HG03097 (cell line): ENCODE results near the gene HS3ST5.
"Not testable (repeated sequence)": the region's sequence is repeated elsewhere in the genome, so short reads cannot be mapped to it uniquely, and the experiment has no call there.

ENCODE experiments used
- ATAC-seq: cut with Tn5 transposase; IDR thresholded peaks from one replicate; pipeline ENCODE4 v1.9.1; 2021; ENCODE audit not compliant: unreplicated experiment, low FRiP score

The HS3ST5 gene

DNA sequence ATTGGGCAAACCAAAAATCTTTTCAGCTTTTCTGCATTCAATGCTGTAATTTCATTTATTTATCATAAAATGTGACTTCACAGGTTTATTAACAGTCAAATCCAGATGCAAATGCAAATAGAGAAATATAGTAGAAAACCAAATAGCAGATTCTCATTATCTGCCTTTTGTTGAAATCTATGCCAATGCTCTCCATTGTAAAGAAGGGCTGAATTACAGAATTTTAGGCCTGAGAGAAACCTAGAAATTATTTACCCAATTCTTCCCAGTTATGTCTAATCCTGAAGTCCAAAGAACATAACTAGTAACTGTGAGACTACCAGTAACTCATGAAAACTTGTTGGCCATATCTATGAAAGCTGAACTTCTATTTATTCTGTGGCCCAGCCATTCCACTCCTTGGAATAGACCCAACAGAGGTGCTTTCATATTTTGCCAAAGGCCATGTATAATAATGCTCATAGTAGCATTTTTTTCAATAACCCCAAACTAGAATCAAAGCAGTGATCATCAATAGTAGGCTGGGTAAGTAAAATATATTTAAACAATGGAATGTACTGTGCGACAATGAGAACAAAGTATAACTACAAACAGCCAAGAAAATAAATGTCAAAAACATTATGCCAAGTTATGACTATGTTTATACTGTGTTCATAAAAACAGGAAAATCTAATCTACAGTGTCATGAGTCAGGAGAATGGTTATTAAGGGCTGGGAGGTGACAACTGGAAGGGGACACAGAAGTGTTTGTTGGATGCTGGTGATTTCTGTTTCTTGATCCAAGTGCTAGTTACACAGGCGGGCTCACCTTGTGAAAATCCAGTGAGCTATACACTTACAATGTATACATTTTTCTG is 183.8 kb downstream of the HS3ST5 start:
- no peak for ATAC-seq

DNA sequence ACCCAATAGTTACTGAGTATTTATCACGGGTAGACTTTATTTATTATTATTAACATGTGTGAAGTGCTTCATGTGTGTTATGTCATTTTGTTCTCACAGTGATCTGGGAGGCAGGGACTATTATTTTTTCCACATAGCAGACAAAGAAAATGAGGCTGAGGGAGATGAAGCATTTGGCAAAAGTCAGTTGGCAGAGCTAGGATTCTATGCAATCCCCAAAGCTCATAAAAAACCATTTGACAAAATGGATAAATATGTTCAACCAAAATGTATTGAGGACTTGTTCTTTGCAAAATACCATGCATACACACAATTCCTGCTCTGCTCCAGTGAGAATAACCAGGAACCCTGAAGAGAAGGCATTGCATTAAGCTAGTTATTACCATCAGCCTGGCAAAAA is 184.4 kb downstream of the HS3ST5 start:
- ATAC-seq, result no peak

DNA sequence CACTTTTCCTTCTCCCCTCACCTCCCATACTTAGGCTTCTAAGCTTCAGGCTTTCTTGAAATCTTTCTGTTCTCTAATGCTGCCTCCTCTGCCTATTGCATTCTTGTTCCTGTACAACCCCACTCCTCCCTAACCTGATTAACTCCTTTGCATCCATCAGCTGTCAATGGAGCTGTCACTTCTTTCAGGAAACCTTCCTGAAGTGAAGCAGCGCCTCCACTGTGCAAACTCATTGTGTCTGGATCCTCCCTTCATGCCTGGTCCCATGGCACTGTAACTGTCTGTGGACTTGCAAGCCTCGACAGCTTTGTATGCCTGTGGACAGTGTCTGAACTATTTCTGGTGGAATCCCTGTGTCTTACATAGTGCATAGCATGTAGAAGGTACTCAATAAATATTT is 185.0 kb downstream of the HS3ST5 start:
- ATAC-seq, result no peak

DNA sequence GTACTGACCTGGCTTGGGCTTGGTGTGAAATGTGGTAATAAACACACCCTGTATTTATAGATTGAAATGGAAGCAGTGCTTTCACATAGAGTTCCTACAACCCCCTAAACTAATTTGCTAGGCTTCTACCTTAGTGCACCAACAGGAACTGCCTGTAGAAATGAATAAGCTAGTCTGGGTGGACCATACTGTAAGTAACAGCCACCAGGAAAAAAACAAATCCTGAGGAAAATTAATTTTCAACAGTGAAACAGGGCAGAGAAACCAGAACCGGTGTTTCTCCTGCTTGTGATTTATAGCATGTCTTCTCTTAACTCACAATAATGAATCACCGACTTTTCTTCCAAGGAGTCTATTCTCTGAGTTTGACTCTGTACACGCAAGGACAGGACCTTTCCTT is 187.1 kb downstream of the HS3ST5 start:
- no peak for ATAC-seq

DNA sequence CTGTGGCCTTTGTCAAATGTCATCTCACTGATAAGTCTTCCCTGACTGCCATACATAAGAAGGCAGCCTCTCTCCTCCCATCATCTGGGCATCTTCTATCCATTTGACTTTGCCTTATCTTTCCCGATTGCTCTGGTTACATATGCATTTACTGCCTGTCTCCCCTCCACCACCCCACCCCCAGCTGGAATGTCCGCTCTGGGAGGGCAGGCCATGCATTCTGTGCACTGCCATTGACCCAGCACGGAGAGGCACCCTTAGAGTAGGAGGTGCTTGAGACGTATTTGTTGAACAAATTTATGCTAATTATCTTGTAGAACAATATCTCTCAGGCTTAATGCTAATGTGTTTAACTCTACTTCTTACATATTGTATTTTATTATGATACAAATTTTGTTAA is 188.0 kb downstream of the HS3ST5 start:
- no peak for ATAC-seq

DNA sequence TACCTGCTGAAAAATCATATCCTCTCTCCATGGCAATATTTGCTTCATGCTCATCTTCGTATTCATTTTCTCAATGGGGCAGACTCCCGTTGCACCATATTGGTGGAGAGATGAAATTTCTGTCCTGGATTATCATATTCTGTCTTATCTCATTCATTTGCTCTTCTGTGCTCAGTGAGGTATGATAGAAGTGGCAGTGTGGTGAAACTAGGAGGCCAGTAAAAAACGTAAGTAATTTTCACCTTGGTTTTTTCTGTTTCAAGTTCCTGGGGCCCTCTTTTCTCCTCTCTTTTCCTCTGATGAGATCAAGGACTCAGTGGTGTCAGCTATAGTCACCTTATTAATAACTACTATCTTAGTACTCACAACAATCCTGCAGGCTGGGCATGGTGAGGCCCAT is 189.4 kb downstream of the HS3ST5 start:
- no peak for ATAC-seq

DNA sequence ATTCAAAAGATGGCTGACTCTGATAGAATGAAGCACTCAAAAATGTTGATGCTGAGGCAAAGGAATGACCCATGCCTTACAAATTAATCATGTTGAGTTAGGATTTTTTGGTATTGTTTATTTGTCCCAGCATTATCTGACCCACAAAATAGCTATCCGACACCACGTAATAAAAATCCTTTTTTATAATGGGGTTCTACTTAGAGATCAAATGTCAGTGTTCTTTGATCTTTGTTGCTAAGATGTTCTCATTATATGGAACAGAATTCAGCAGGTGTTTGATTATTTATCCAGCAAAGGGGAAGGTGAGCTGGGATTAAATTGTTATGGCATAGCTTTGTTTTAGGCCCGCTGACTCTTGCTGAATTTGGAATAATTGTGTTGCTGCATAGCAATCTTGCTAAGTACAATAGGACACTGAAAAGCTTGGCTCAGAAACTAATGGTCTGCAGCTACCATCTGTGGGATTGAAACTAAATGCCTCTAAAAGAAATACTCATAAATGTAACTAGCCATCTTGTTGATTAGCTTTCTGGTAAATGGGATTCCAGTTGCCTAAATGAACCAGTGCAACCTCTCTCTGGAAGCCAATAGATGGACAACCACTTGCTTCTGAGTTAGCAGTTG is 191.6 kb downstream of the HS3ST5 start:
- ATAC-seq, result no peak

DNA sequence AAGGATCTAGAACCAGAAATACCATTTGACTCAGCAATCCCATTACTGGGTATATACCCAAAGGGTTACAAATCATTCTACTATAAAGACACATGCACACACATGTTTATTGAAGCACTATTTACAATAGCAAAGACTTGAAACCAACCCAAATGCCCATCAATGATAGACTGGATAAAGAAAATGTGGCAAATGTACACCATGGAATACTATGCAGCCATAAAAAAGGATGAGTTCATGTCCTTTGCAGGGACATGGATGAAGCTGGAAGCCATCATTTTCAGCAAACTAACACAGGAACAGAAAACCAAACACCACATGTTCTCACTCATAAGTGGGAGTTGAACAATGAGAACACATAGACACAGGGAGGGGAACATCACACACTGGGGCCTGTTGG is 193.6 kb downstream of the HS3ST5 start:
- ATAC-seq, result not testable (repeated sequence)

DNA sequence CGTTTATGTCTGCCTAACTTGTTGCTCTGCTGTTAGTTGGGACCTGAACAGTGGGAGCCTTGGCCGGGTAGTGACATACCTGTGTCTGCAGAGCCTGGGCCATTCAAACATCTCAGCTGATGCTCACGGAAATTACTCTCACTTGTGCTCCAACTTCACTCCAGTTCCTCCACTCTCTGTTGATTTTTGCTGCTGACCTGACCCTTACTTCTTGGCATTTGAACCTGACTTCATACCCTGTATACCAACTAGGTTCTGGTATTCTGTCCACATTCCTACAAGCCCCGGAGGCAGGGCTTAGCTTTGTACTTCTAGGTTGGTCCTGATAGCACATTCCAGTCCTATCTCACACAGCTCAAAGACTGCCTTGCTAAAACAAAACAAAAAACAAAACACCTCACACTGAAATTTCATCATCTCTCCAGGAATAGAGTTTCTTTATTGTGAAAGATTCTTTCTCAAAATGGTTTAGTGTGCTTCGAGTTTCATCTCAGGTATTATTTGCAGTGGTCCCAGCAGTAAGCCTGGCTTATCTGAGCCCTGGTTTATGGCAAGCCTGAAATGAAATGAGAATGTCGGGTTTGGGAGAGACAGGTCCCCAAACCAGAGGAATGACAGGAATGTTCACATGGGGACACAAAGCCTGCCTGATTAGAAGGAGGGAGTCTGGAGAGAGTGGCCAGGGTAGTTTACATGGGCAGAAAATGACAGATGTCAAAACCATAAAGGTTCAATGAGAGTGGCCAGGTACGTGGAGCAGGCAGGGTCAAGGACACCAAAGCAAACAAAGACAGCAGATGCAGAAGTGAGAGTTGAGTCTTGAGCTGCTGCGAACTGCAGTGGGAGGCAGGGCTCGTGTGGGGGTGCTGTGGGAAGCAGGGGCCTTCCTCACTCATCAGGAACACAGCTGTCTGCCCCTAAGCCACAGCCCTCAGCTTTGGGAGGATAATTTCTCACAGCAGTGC is 197.7 kb downstream of the HS3ST5 start:
- ATAC-seq, result no peak

DNA sequence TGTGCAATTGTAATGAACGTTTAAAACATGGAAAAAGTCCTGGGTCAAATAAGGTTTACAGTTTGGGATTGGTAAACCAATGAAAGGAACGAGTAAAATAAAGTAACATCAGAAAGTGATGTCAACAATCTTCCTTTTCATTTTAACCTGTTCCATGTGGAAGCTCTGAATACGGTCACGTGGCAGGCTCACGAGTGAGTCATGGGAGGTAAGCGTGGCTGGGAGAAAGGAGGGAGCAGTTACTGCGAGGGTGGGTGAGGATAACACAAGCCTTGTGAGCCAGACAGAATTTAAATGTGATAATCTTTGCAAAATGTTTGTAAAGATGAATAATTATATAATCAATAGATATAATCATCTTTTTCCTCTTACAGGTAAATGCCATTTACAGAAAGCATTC is 200.6 kb downstream of the HS3ST5 start:
- no peak for ATAC-seq

DNA sequence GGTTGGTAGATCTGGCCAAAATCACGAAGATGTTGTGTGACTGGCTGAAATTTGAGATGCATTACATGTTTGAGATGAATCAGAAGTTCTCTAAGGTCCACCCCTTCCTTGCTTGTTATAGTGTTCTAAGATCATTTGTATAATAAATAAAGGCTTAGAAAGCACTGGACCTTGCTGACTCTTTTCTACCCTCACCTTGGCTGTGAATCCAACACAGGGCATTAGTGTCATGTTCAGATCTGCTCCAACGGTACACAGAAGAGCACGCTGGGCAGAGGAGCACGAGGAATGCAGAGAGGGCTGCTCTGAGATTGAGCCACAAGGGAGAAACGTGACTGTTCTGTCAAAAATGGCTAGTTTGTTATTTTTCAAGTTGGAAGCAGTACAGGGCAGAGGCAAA is 202.4 kb downstream of the HS3ST5 start:
- ATAC-seq, result no peak

DNA sequence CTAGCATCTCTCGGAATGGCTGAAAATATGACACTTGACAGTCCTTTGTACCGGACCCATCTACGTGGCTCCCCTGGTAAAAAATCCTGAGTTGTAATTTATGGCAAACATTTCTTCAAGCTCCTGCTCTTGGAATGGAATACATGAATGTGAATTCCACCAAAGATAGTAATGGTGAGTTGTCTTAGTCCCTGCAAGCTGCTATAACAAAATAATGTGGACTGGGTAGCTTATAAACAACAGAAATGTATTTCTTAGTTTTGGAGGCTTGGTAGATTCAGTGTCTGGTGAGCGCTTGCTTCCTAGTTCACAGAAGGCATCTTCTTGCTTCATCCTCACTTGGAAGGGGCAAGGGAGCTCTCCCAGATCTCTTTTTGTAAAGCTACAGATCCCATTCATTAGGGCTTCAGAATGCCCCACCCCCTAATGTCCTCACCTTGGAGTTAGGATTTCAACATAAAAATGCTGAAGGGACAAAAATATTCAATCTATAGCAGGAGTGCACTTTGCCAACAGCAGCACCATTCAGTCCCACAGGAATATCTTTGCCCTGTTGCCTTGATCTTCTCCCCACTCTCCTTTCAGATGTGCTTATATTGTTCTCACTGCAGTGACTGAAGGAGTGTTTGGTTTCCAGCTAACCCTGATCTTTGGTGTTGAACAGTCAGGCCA is 204.1 kb downstream of the HS3ST5 start:
- no peak for ATAC-seq

DNA sequence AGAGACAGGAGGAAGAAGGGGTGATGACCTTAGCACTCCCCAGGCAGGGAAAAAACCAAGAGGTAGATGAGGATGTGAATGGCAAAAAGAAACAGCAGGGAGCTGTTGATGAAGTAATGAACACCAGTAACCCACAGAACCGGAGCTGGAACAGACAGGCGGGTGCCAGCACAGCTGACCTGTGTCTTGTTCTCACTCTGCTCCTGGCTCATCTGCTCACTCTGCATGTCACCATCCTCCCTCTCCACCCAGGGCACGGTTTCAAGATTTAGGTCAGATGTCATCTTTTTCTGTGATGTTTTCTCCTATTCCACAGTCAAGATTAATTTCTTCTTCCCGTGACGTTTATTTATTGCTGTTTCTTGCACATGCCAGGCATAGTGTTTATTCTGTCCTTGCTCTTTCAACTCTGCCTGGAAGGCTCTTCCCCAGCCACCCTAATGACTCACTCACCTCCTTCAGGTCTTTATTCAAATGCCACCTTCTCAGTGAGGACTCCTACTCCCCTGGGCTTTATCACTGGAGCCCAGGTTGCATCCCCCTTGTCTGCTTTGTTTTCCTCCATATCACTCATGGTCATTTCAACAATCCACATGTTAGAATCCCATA is 207.4 kb downstream of the HS3ST5 start:
- no peak for ATAC-seq

DNA sequence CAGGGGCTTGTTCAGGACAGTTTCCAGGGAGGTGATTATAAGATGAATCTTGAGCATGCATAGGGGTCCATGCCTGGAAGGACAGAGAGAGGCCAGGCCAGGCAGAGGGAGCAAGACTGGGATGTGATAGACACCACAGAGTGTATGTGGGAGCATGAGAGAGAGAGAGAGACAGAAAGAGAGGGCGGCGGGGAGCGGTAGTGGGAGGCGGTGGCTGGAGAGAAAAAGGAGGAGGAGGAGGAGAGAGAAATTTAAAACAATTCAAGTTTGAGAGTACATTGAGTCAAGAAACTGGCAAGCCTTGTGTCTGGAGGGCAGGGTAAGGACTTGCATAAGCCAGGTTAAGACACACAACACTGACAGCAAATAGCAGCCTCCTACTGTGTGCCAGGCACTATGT is 209.0 kb downstream of the HS3ST5 start:
- no peak for ATAC-seq

DNA sequence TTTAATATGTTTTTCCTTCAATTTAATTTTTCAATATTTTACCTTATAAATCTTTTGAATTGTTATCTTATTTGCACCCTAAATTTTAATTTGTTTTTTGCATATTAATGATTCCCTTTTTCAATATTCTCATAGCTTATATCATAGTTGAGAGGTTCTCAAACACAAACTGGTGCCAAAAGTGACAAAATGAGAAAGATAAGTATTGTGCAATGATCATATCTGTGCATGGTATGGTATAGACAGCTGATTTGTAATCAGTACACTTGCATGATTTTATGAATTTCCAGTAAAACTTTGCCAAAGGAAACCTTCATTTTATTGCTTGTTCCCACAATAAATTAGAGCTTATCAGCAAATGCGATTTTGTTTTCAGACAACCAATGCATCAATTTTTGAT is 210.9 kb downstream of the HS3ST5 start:
- no peak for ATAC-seq

DNA sequence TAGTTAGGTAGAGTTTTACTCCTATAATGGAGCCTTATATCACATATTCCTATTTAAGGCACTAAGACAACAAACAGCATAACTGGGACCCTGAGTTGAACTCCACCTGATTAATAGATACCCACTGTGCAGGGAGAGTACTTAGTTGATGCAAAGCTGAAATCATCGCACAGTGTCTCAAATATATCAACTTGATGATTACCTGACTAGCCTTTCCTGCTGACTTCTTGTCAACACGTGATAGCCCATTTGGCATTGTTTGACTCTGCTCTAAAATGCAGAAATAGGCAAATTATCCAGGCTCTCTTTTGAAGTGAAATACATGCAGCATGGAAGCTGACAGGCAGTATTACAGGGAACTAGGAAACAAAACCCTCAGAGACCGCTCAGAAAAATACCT is 217.2 kb downstream of the HS3ST5 start:
- no peak for ATAC-seq

DNA sequence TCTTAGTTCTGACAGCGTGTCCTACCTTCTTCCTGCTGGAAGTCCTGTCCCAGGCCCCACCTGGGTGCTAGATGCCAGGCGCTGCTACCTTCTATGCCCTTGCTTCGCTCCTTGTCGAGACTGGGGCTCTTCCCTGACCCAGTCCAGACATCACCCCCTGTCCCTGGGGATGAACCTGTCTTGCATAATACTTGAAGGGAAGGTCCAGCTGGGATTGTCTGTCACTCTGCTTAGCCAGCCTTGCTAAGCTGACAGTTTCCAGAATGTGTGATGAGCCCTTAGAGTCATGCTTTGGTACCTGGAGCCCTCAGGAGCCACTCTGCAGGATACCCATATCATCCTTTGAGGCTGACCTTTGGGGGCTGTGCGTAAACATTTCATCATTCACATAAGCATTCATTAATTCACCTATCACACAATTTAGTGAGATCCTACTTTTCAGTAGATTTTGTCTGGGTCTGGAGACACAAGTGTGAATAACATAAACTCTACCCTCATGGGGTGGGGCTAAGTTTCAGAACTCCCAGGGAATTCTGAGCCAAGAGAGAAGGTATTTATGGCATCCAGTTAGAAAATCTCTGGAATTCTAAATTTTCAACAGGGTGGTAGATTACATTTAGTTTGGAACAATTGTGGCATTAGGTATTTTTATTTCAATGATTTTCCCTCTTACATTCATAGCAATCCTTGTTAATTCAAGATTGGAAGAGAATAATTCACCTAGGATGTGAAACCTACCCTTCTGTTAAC is 220.7 kb downstream of the HS3ST5 start:
- ATAC-seq, result no peak

DNA sequence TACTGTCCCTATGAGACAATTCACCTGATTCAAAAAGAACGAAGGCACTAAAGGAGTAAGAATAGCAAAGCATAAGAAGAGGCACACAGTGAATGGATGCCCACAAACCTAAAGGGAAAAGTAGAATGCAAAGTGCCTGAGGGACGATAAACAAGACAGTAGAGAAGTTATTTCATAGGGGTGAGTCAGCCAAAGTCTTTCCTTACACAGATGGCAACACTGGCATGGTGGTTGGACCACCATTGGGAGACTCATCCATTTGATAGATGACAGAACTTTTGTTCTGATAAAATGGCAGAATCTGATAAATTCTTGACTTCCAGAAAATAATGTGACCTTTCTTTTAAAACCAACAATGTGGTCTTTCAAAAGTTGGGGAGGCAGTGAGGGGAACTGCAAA is 223.8 kb downstream of the HS3ST5 start:
- no peak for ATAC-seq

DNA sequence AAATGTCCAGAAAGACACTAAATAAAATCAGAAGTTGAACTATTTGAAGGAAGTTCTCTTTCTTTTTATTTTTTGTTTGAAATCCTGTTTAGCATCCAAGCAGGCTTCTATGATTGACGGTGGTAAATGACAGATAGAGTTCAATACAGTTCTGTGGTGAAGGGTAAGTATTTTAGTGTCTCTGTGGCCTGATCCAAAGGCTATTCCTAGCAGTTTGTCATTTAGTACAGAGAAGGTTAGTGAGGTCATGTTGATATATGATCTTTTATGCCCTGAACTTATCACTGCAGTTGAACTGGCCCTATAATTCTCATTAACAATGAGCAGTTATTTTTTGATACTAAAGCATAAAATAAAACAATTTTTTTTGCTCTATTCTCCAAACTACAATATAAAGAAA is 227.2 kb downstream of the HS3ST5 start:
- no peak for ATAC-seq
